Esophagus muscularis mucosa (tissue), 4 donors: ENCODE results near the gene USP9X. TPM values are rescaled to one million over a fixed set of nuclear protein-coding genes. Genes with fewer than 3 reads are reported as not detected.

Experiments used
- DNase-seq: peaks from one replicate; pipeline ENCODE4 v3.0.0-alpha.2; 2017; ENCODE audit errors: extremely low spot score
- H3K27ac ChIP-seq, 4 donors: fragments of 200-600 bp; sonication (generic); replicated peaks in 1 of 4; 1 replicate in 3 of 4; 2 replicates in 1 of 4; pipeline ENCODE4 v1.5.1; 2016 to 2019; ENCODE audit warnings: mild to moderate bottlenecking in 1 of 4
- H3K27me3 ChIP-seq, 4 donors: fragments of 200-600 bp; sonication (generic); one replicate each; pipeline versions ENCODE4 v1.5.1 to v1.6.0; 2016 to 2019
- H3K36me3 ChIP-seq, 4 donors: fragments of 200-600 bp; sonication (generic); one replicate each; pipeline ENCODE4 v1.5.1; 2016 to 2019
- H3K4me1 ChIP-seq, 4 donors: fragments of 200-600 bp; sonication (generic); one replicate each; pipeline ENCODE4 v1.5.1; 2016 to 2019
- H3K4me3 ChIP-seq, 4 donors: fragments of 200-600 bp; sonication (generic); 1 replicate in 2 of 4; 2 replicates in 2 of 4; pipeline ENCODE4 v1.5.1; 2016 to 2019; ENCODE audit warnings: mild to moderate bottlenecking in 4 of 4, moderate library complexity in 1 of 4
- H3K9me3 ChIP-seq, 4 donors: fragments of 200-600 bp; sonication (generic); 1 replicate in 3 of 4; 2 replicates in 1 of 4; pipeline ENCODE4 v1.5.1; 2016 to 2019
- EP300 ChIP-seq: sonication (generic); formaldehyde crosslinking; IDR thresholded peaks from one replicate; pipeline ENCODE4 v1.6.1; 2017; ENCODE audit warnings: antibody characterized with exemption
- POLR2A ChIP-seq: fragments of 450-650 bp; IDR thresholded peaks from one replicate; pipeline ENCODE4 v1.6.1; 2017; ENCODE audit warnings: antibody characterized with exemption, moderate library complexity, mild to moderate bottlenecking, low read depth
- POLR2AphosphoS5 ChIP-seq, 2 donors: sonication (generic); formaldehyde crosslinking; IDR thresholded peaks; one replicate each; pipeline ENCODE4 v1.6.1; 2017; ENCODE audit warnings: antibody characterized with exemption in 2 of 2
- WGBS: methylation state at CpG from one replicate; pipeline ENCODE4 v1.1.5; 2018; 5-methylcytosine and 5-hydroxymethylcytosine counted together
- intact Hi-C: fragments of 100-400 bp; cut with DNase I; formaldehyde crosslinking; loops from one replicate; pipeline ENCODE4 v1.15.1; 2023
- total RNA-seq, 4 donors: library from RNA; depleted of rRNA; stranded (reverse); fragments of >200 nt; gene quantifications; one replicate each; pipeline versions ENCODE4 v1.1.0 to v1.2.1, GENCODE V29; 2016
- TF ChIP-seq, protein P1 (sequence below), 3 experiments: fragments of 200-600 bp in 2 of 3; fragments of 450-650 bp in 1 of 3; sonication (generic) in 2 of 3; IDR thresholded peaks; one replicate each; pipeline ENCODE4 v1.5.1; 2017 to 2019; ENCODE audit warnings: antibody characterized with exemption in 3 of 3, mild to moderate bottlenecking in 2 of 3, moderate library complexity in 1 of 3

USP9X gene
- total RNA-seq, 4 donors from 2014 or later = 97.3 to 142 (median 113) TPM

- H3K9me3 ChIP-seq = no peaks in the 10 kb centered on the region
- peaks cover 4 to 13% (median 6%) of the 10 kb centered on the region in 4 donors for H3K4me1 ChIP-seq
- whole genome bisulfite sequencing = 97% methylated on average over 10 of the region's 10 CpGs
- DNase-seq = no peak
- no peak overlapping the region for H3K4me3 ChIP-seq
- no peaks in the 10 kb centered on the region for H3K36me3 ChIP-seq
- no peak for TF ChIP-seq POLR2A
- TF ChIP-seq, protein P1, sequence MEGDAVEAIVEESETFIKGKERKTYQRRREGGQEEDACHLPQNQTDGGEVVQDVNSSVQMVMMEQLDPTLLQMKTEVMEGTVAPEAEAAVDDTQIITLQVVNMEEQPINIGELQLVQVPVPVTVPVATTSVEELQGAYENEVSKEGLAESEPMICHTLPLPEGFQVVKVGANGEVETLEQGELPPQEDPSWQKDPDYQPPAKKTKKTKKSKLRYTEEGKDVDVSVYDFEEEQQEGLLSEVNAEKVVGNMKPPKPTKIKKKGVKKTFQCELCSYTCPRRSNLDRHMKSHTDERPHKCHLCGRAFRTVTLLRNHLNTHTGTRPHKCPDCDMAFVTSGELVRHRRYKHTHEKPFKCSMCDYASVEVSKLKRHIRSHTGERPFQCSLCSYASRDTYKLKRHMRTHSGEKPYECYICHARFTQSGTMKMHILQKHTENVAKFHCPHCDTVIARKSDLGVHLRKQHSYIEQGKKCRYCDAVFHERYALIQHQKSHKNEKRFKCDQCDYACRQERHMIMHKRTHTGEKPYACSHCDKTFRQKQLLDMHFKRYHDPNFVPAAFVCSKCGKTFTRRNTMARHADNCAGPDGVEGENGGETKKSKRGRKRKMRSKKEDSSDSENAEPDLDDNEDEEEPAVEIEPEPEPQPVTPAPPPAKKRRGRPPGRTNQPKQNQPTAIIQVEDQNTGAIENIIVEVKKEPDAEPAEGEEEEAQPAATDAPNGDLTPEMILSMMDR (IDR thresholded peaks at IDR 0.05) = no peak
- no peak for TF ChIP-seq POLR2AphosphoS5 (IDR thresholded peaks at IDR 0.05)
- TF ChIP-seq EP300 = no peak
- H3K27me3 ChIP-seq = peaks cover 0 to 6% (median 0%) of the 10 kb centered on the region in 4 donors
- no peak overlapping the region for H3K27ac ChIP-seq
- intact Hi-C loops = loop anchor here (5.0 to 10.0 kb wide), 2 partner anchors 66 to 709 kb away; no protein-coding TSS in a partner anchor
These were observed 165.6 kb downstream of the USP9X start for GRCh38 chrX:41250867-41251266.

GRCh38 chrX:41257801-41258200 lies 172.6 kb downstream of the USP9X start:
- no peak for DNase-seq
- Histone ChIP-seq H3K36me3 (no peaks in the 10 kb centered on the region), H3K4me1 (peaks cover 4 to 12% (median 6%) of the 10 kb centered on the region in 4 donors), H3K9me3 (peaks cover 0 to 3% (median 0%) of the 10 kb centered on the region in 4 donors), H3K27me3 (peaks cover 0 to 12% (median 0%) of the 10 kb centered on the region in 4 donors), H3K27ac (no peak overlapping the region), H3K4me3 (no peak overlapping the region)
- intact Hi-C loops = loop anchor here (10.0 kb wide), 1 partner anchor 73 kb away; no protein-coding TSS in a partner anchor
- WGBS = 65% methylated on average over 7 of the region's 7 CpGs
- TF ChIP-seq POLR2A = no peak
- no peak for TF ChIP-seq EP300
- TF ChIP-seq, protein P1 (IDR thresholded peaks at IDR 0.05) = no peak

DNA sequence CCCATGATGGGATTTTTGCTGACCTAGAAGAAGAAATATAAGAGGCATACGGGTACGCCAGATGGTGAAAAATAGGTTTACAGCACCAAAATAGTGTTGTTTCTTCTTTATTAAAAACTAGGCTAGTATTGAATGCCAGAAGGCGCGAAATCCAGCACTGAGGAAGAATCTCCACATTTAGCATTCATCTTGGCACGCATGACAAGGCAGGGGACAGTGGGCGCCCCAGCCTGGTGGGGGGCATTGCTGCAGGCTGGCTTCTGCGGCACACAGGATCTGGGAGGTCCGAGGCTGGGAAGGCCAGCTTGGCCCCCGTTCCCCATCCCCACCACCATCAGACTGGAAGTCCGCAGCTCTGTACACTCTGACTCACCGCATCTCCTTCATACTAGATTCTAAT lies 173.0 kb downstream of the USP9X start:
- peaks cover 0 to 9% (median 0%) of the 10 kb centered on the region in 4 donors for H3K27me3 ChIP-seq
- 92% methylated on average over 11 of the region's 11 CpGs for WGBS
- intact Hi-C loops = loop anchor here (10.0 kb wide), 1 partner anchor 73 kb away; no protein-coding TSS in a partner anchor
- H3K9me3 ChIP-seq = peaks cover 0 to 3% (median 0%) of the 10 kb centered on the region in 4 donors
- peaks cover 1 to 8% (median 4%) of the 10 kb centered on the region in 4 donors for H3K4me1 ChIP-seq
- no peak overlapping the region for H3K4me3 ChIP-seq
- H3K27ac ChIP-seq = no peak overlapping the region
- no peaks in the 10 kb centered on the region for H3K36me3 ChIP-seq
- DNase-seq = no peak
- TF ChIP-seq EP300 (no peak), POLR2AphosphoS5 (IDR thresholded peaks at IDR 0.05) (no peak), POLR2A (no peak)
- TF ChIP-seq, protein P1 (IDR thresholded peaks at IDR 0.05) = no peak

DNA sequence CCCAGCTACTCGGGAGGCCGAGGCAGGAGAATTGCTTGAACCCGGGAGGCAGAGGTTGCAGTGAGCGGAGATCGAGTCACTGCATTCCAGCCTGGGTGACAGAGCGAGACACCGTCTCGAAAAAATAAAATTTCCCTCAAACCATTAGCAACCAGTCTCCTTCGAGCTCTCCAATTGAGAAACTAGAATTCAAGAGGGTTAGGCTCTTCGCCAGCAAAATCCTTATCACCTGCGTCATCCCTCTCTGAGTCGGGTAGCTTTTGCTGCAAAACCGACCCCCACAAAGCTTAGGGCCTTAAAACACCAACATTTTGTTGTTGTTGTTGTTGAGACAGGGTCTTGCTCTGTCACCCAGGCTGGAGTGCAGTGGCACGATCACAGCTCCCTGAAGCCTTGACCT lies 173.6 kb downstream of the USP9X start:
- intact Hi-C loops = loop anchor here (10.0 kb wide), 1 partner anchor 74 kb away; no protein-coding TSS in a partner anchor
- WGBS = 96% methylated on average over 14 of the region's 14 CpGs
- no peak overlapping the region for H3K4me3 ChIP-seq

More for the DNA sequence above, 173.6 kb downstream of the USP9X start:
- Histone ChIP-seq H3K27me3 (peaks cover 0 to 6% (median 0%) of the 10 kb centered on the region in 4 donors), H3K9me3 (peaks cover 0 to 3% (median 0%) of the 10 kb centered on the region in 4 donors), H3K4me1 (peaks cover 0 to 2% (median 0%) of the 10 kb centered on the region in 4 donors), H3K27ac (no peak overlapping the region), H3K36me3 (no peaks in the 10 kb centered on the region)
- TF ChIP-seq, protein P1 (IDR thresholded peaks at IDR 0.05) = no peak
- no peak for TF ChIP-seq POLR2AphosphoS5 (IDR thresholded peaks at IDR 0.05)
- TF ChIP-seq EP300 = no peak
- no peak for TF ChIP-seq POLR2A
- no peak for DNase-seq
